ENCODE results near the gene ATG9B. TPM values are rescaled to one million over a fixed set of nuclear protein-coding genes. Genes with fewer than 3 reads are reported as not detected.
A peak's percentile ranks its signal among the peaks of the same experiment; 100 is the strongest.

Gene ATG9B
- total RNA-seq, 1 donor from 2014 or later, result 1.8 TPM

- POLR2A ChIA-PET, result no interaction called here
- Mint-ChIP-seq H3K36me3 (ENCODE audit: low read depth) (no peaks in the 10 kb centered on the region), H3K4me1 (peaks cover 15% of the 10 kb centered on the region), H3K27ac (no peak overlapping the region), H3K4me3 (no peak overlapping the region), H3K27me3 (peaks cover 51% of the 10 kb centered on the region), H3K9me3 (no peaks in the 10 kb centered on the region)
- no peak for TF ChIP-seq CTCF (IDR thresholded peaks at IDR 0.05)
- DNase-seq (no peak), ATAC-seq (ENCODE audit: low read depth) (no peak)
- CTCF ChIA-PET, result no interaction called here
- intact Hi-C loops (cut with micrococcal nuclease), result loop anchor here (10.0 kb wide), 1 partner anchor 698 kb away; no protein-coding TSS in a partner anchor
Measured at GRCh38 chr7:150982351-150982750, 41.9 kb downstream of the ATG9B start.

- ATAC-seq (ENCODE audit: low read depth), result no peak
- DNase-seq, result no peak
- CTCF ChIA-PET, result no interaction called here
- POLR2A ChIA-PET, result no interaction called here
- H3K4me3 Mint-ChIP-seq, result no peak overlapping the region
- H3K9me3 Mint-ChIP-seq, result no peaks in the 10 kb centered on the region
- no peak for TF ChIP-seq CTCF (IDR thresholded peaks at IDR 0.05)
- peaks cover 22% of the 10 kb centered on the region for H3K4me1 Mint-ChIP-seq
- no peaks in the 10 kb centered on the region for H3K36me3 Mint-ChIP-seq (ENCODE audit: low read depth)
- intact Hi-C loops (cut with micrococcal nuclease), result loop anchor here (10.0 kb wide), 1 partner anchor 697 kb away; no protein-coding TSS in a partner anchor
- peaks cover 58% of the 10 kb centered on the region for H3K27me3 Mint-ChIP-seq
- no peak overlapping the region for H3K27ac Mint-ChIP-seq
Measured at GRCh38 chr7:150981644-150982043, 42.6 kb downstream of the ATG9B start.

GRCh38 chr7:150980663-150981062 is 43.6 kb downstream of the ATG9B start:
- POLR2A ChIA-PET, result no interaction called here
- DNase-seq (no peak), ATAC-seq (ENCODE audit: low read depth) (no peak)
- Mint-ChIP-seq H3K27me3 (peaks cover 57% of the 10 kb centered on the region), H3K36me3 (ENCODE audit: low read depth) (no peaks in the 10 kb centered on the region), H3K9me3 (no peaks in the 10 kb centered on the region), H3K27ac (no peak overlapping the region), H3K4me3 (no peak overlapping the region), H3K4me1 (peaks cover 17% of the 10 kb centered on the region)
- intact Hi-C loops (cut with micrococcal nuclease), result loop anchor here (10.0 kb wide), 1 partner anchor 696 kb away; no protein-coding TSS in a partner anchor
- no peak for TF ChIP-seq CTCF (IDR thresholded peaks at IDR 0.05)
- CTCF ChIA-PET, result interaction anchor here (0.7 kb wide), 2 partner anchors 10 to 18 kb away, joined by 3 read pairs; no protein-coding TSS in a partner anchor

GRCh38 chr7:150979713-150980390 is 44.4 kb downstream of the ATG9B start:
- Mint-ChIP-seq H3K4me1 (peaks cover 22% of the 10 kb centered on the region), H3K9me3 (no peaks in the 10 kb centered on the region), H3K27me3 (peaks cover 57% of the 10 kb centered on the region), H3K4me3 (peak overlapping the region; percentile 38), H3K27ac (no peak overlapping the region), H3K36me3 (ENCODE audit: low read depth) (no peaks in the 10 kb centered on the region)
- intact Hi-C loops (cut with micrococcal nuclease), result loop anchor here (5.0 to 10.0 kb wide), 3 partner anchors 548 to 1265 kb away; a partner anchor contains a TSS
- ATAC-seq (ENCODE audit: low read depth) (no peak), DNase-seq (no peak)
- no peak for TF ChIP-seq CTCF (IDR thresholded peaks at IDR 0.05)
- POLR2A ChIA-PET, result no interaction called here
- CTCF ChIA-PET, result interaction anchor here (0.7 kb wide), 2 partner anchors 9 to 17 kb away, joined by 3 read pairs; no protein-coding TSS in a partner anchor

- POLR2A ChIA-PET, result no interaction called here
- peaks cover 36% of the 10 kb centered on the region for H3K4me1 Mint-ChIP-seq
- TF ChIP-seq CTCF (IDR thresholded peaks at IDR 0.05), result no peak
- H3K36me3 Mint-ChIP-seq (ENCODE audit: low read depth), result no peaks in the 10 kb centered on the region
- peak within 1 kb of the TSS; percentile 74 for H3K4me3 Mint-ChIP-seq
- H3K27ac Mint-ChIP-seq, result no peak within 1 kb of the TSS
- CTCF ChIA-PET, result interaction anchor here (0.6 kb wide), 1 partner anchor 132 kb away, joined by 3 read pairs; no protein-coding TSS in a partner anchor
- intact Hi-C loops (cut with micrococcal nuclease), result loop anchor here (5.0 to 10.0 kb wide), 2 partner anchors 546 to 1263 kb away; a partner anchor contains a TSS
- no peak for DNase-seq
- ATAC-seq (ENCODE audit: low read depth), result no peak
- no peaks in the 10 kb centered on the region for H3K9me3 Mint-ChIP-seq
- H3K27me3 Mint-ChIP-seq, result peaks cover 49% of the 10 kb centered on the region
Measured at GRCh38 chr7:150978126-150978789, 46.0 kb downstream of the ATG9B start, which contains the start of gene KCNH2. Gene KCNH2 (minus strand): TSS chr7:150978321. CDS start chr7:150977913, 408 bp downstream.

All from activated B cell treated with CpG ODN at 0.5 μM for 24 hours (primary cell).